ENCODE measurements around the gene FOXP1. TPM values are rescaled to one million over a fixed set of nuclear protein-coding genes. Genes with fewer than 3 reads are reported as not detected.

Gene FOXP1
- total and polyA plus RNA-seq, 4 donors: 4.9 to 35.4 (median 32.0) TPM

- H3K9me3 ChIP-seq (ENCODE audit: control insufficient read depth in 4 of 4, low read length in 3 of 4): no peaks in the 10 kb centered on the region
- no peak overlapping the region for H3K27ac ChIP-seq (ENCODE audit: low read depth in 1 of 2, low read length in 2 of 2)
- peaks cover 0 to 4% (median 0%) of the 10 kb centered on the region in 4 donors for H3K36me3 ChIP-seq (ENCODE audit: control insufficient read depth in 4 of 4, insufficient read depth in 3 of 4, low read depth in 1 of 4, low read length in 3 of 4)
- H3K9ac ChIP-seq (ENCODE audit: low read depth in 1 of 2, low read length in 2 of 2): no peak overlapping the region
- DNase-seq (ENCODE audit: low spot score): no peak
- TF ChIP-seq TAF1 (conservative IDR thresholded peaks at IDR 0.05) (no peak), YY1 (IDR thresholded peaks at IDR 0.05) (no peak), FOXA1 (IDR thresholded peaks at IDR 0.05) (no peak), CTCF (IDR thresholded peaks at IDR 0.05; ENCODE audit: low read depth, low read length, missing input control) (no peak), SP1 (IDR thresholded peaks at IDR 0.05) (no peak), MAX (IDR thresholded peaks at IDR 0.05) (no peak), EGR1 (IDR thresholded peaks at IDR 0.05; ENCODE audit: low read depth in 2 of 2) (no peak)
- TF ChIP-seq, protein P1, sequence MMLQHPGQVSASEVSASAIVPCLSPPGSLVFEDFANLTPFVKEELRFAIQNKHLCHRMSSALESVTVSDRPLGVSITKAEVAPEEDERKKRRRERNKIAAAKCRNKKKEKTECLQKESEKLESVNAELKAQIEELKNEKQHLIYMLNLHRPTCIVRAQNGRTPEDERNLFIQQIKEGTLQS (IDR thresholded peaks at IDR 0.05): no peak
- H3K4me3 ChIP-seq (ENCODE audit: low read depth in 1 of 3, low read length in 3 of 3): no peak overlapping the region
- no peaks in the 10 kb centered on the region for H3K27me3 ChIP-seq (ENCODE audit: control insufficient read depth in 4 of 4, insufficient read depth in 4 of 4, low read length in 3 of 4)
- H3K4me1 ChIP-seq (ENCODE audit: control insufficient read depth in 4 of 4, insufficient read depth in 4 of 4, low read length in 3 of 4): peaks cover 3 to 13% (median 4%) of the 10 kb centered on the region in 4 donors
- 73% methylated on average over 4 of the region's 4 CpGs for WGBS
Observed at GRCh38 chr3:71057526-71057894, 526.0 kb downstream of the FOXP1 start.

GRCh38 chr3:71056327-71056726, 527.2 kb downstream of the FOXP1 start:
- H3K9ac ChIP-seq (ENCODE audit: low read depth in 1 of 2, low read length in 2 of 2): no peak overlapping the region
- H3K4me3 ChIP-seq (ENCODE audit: low read depth in 1 of 3, low read length in 3 of 3): no peak overlapping the region
- DNase-seq (ENCODE audit: low spot score): no peak
- H3K36me3 ChIP-seq (ENCODE audit: control insufficient read depth in 4 of 4, insufficient read depth in 3 of 4, low read depth in 1 of 4, low read length in 3 of 4): peaks cover 0 to 10% (median 8%) of the 10 kb centered on the region in 4 donors
- no peaks in the 10 kb centered on the region for H3K9me3 ChIP-seq (ENCODE audit: control insufficient read depth in 4 of 4, low read length in 3 of 4)
- TF ChIP-seq RAD21 (IDR thresholded peaks at IDR 0.05) (no peak), HNF4A (conservative IDR thresholded peaks at IDR 0.05) (no peak), YY1 (IDR thresholded peaks at IDR 0.05) (no peak), EGR1 (IDR thresholded peaks at IDR 0.05; ENCODE audit: low read depth in 2 of 2) (no peak), GABPA (IDR thresholded peaks at IDR 0.05 in 1 of 2, conservative IDR thresholded peaks at IDR 0.05 in 1 of 2) (no peak), FOXA1 (IDR thresholded peaks at IDR 0.05) (no peak), JUND (IDR thresholded peaks at IDR 0.05) (no peak), NR2F2 (IDR thresholded peaks at IDR 0.05) (no peak), HNF4G (IDR thresholded peaks at IDR 0.05) (no peak), TAF1 (conservative IDR thresholded peaks at IDR 0.05) (no peak), MAX (IDR thresholded peaks at IDR 0.05) (no peak), RXRA (IDR thresholded peaks at IDR 0.05) (no peak), CTCF (IDR thresholded peaks at IDR 0.05; ENCODE audit: low read depth, low read length, missing input control) (no peak), FOXA2 (IDR thresholded peaks at IDR 0.05) (no peak), SP1 (IDR thresholded peaks at IDR 0.05) (no peak)
- TF ChIP-seq, protein P1 (IDR thresholded peaks at IDR 0.05): no peak
- TF ChIP-seq, protein P2, sequence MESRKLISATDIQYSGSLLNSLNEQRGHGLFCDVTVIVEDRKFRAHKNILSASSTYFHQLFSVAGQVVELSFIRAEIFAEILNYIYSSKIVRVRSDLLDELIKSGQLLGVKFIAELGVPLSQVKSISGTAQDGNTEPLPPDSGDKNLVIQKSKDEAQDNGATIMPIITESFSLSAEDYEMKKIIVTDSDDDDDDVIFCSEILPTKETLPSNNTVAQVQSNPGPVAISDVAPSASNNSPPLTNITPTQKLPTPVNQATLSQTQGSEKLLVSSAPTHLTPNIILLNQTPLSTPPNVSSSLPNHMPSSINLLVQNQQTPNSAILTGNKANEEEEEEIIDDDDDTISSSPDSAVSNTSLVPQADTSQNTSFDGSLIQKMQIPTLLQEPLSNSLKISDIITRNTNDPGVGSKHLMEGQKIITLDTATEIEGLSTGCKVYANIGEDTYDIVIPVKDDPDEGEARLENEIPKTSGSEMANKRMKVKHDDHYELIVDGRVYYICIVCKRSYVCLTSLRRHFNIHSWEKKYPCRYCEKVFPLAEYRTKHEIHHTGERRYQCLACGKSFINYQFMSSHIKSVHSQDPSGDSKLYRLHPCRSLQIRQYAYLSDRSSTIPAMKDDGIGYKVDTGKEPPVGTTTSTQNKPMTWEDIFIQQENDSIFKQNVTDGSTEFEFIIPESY (IDR thresholded peaks at IDR 0.05): no peak
- TF ChIP-seq, protein P3, sequence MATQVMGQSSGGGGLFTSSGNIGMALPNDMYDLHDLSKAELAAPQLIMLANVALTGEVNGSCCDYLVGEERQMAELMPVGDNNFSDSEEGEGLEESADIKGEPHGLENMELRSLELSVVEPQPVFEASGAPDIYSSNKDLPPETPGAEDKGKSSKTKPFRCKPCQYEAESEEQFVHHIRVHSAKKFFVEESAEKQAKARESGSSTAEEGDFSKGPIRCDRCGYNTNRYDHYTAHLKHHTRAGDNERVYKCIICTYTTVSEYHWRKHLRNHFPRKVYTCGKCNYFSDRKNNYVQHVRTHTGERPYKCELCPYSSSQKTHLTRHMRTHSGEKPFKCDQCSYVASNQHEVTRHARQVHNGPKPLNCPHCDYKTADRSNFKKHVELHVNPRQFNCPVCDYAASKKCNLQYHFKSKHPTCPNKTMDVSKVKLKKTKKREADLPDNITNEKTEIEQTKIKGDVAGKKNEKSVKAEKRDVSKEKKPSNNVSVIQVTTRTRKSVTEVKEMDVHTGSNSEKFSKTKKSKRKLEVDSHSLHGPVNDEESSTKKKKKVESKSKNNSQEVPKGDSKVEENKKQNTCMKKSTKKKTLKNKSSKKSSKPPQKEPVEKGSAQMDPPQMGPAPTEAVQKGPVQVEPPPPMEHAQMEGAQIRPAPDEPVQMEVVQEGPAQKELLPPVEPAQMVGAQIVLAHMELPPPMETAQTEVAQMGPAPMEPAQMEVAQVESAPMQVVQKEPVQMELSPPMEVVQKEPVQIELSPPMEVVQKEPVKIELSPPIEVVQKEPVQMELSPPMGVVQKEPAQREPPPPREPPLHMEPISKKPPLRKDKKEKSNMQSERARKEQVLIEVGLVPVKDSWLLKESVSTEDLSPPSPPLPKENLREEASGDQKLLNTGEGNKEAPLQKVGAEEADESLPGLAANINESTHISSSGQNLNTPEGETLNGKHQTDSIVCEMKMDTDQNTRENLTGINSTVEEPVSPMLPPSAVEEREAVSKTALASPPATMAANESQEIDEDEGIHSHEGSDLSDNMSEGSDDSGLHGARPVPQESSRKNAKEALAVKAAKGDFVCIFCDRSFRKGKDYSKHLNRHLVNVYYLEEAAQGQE (IDR thresholded peaks at IDR 0.05): no peak
- 79% methylated on average over 5 of the region's 5 CpGs for WGBS
- peaks cover 0 to 10% (median 3%) of the 10 kb centered on the region in 4 donors for H3K4me1 ChIP-seq (ENCODE audit: control insufficient read depth in 4 of 4, insufficient read depth in 4 of 4, low read length in 3 of 4)
- no peaks in the 10 kb centered on the region for H3K27me3 ChIP-seq (ENCODE audit: control insufficient read depth in 4 of 4, insufficient read depth in 4 of 4, low read length in 3 of 4)
- H3K27ac ChIP-seq (ENCODE audit: low read depth in 1 of 2, low read length in 2 of 2): no peak overlapping the region
